HepG2 (cell line): Measurements from ENCODE around the gene ZNF440. TPM values are rescaled to one million over a fixed set of nuclear protein-coding genes. Genes with fewer than 3 reads are reported as not detected.

Experiments used
- ATF7-NPFF ChIP-seq: sonication (generic); formaldehyde crosslinking; IDR thresholded peaks from 2 replicates; pipeline ENCODE4 v1.8.1; 2023; ENCODE audit warnings: mild to moderate bottlenecking, low read depth, missing genetic modification reagents, moderate library complexity
- FOXP4 ChIP-seq: sonication (generic); formaldehyde crosslinking; IDR thresholded peaks from 2 replicates; pipeline ENCODE4 v1.4.0; 2020; ENCODE audit warnings: missing genetic modification reagents
- GLMP ChIP-seq: sonication (generic); formaldehyde crosslinking; IDR thresholded peaks from 2 replicates; pipeline ENCODE4 v1.9.0; 2021; ENCODE audit warnings: missing genetic modification reagents, mild to moderate bottlenecking, borderline replicate concordance
- HNRNPK ChIP-seq: fragments of 200-400 bp; formaldehyde crosslinking; IDR thresholded peaks from 2 replicates; pipeline ENCODE4 v1.6.1; 2018; ENCODE audit warnings: low read length, low read depth, moderate library complexity, mild to moderate bottlenecking; ENCODE audit not compliant: poor library complexity, severe bottlenecking
- KLF15 ChIP-seq: sonication (generic); formaldehyde crosslinking; IDR thresholded peaks from 2 replicates; pipeline ENCODE4 v1.8.1; 2023; ENCODE audit warnings: borderline replicate concordance, mild to moderate bottlenecking, inconsistent platforms, missing genetic modification reagents, mixed read lengths
- MAFF ChIP-seq: IDR thresholded peaks from 2 replicates; pipeline ENCODE4 v1.6.1; 2011; ENCODE audit warnings: low read depth, low read length, improper control_type of control experiment
- NR2F2 ChIP-seq: IDR thresholded peaks from 2 replicates; pipeline ENCODE4 v1.6.1; 2012; ENCODE audit warnings: low read depth, inconsistent platforms, borderline replicate concordance
- SATB2 ChIP-seq: sonication (generic); formaldehyde crosslinking; IDR thresholded peaks from 2 replicates; pipeline ENCODE4 v1.5.0; 2020; ENCODE audit warnings: missing genetic modification reagents
- ZBTB10 ChIP-seq: sonication (generic); formaldehyde crosslinking; IDR thresholded peaks from 2 replicates; pipeline ENCODE4 v1.4.0; 2020; ENCODE audit warnings: missing genetic modification reagents, borderline replicate concordance
- ZFP36 ChIP-seq: fragments of 150-350 bp; IDR thresholded peaks from 2 replicates; pipeline ENCODE4 v1.6.1; 2018; ENCODE audit warnings: borderline replicate concordance, low read length, low read depth; ENCODE audit not compliant: partially characterized antibody
- ZNF484 ChIP-seq: sonication (generic); formaldehyde crosslinking; IDR thresholded peaks from 2 replicates; pipeline ENCODE4 v1.5.1; 2020; ENCODE audit warnings: mild to moderate bottlenecking, low read depth, missing genetic modification reagents, borderline replicate concordance
- ZNF550 ChIP-seq: sonication (generic); formaldehyde crosslinking; IDR thresholded peaks from 2 replicates; pipeline ENCODE4 v1.4.0; 2020; ENCODE audit warnings: mild to moderate bottlenecking, missing genetic modification reagents, borderline replicate concordance
- polyA plus RNA-seq, 8 experiments: library from polyadenylated mRNA; depleted of rRNA in 3 of 8; stranded (reverse) in 7 of 8; unstranded in 1 of 8; fragments of >200 nt; fragmentation: Illumina TruSeq in 4 of 8; extraction: Trizol in 4 of 8; gene quantifications; 2 replicates each; pipeline versions ENCODE4 v1.2.1 to v1.2.3, GENCODE V29; 2011 to 2016; ENCODE audit warnings: low read depth in 4 of 8, missing spikeins in 1 of 8, mixed read lengths in 1 of 8; ENCODE audit not compliant: insufficient read depth in 1 of 8
- total RNA-seq, 5 experiments: library from RNA; depleted of rRNA; stranded (reverse); fragments of >200 nt; fragmentation: Illumina TruSeq; extraction: Trizol; gene quantifications; 2 replicates each; pipeline ENCODE4 v1.2.3, GENCODE V29; 2016; ENCODE audit warnings: low read depth in 1 of 5
- TF ChIP-seq, protein P1 (sequence below): sonication (generic); formaldehyde crosslinking; IDR thresholded peaks from 2 replicates; pipeline ENCODE4 v1.4.0; 2020; ENCODE audit warnings: missing genetic modification reagents; ENCODE audit errors: not compliant biosample characterization
- TF ChIP-seq, protein P2 (sequence below): sonication (generic); formaldehyde crosslinking; IDR thresholded peaks from 2 replicates; pipeline ENCODE4 v1.4.0; 2020; ENCODE audit warnings: missing genetic modification reagents, borderline replicate concordance
- TF ChIP-seq, protein P3 (sequence below): IDR thresholded peaks from 2 replicates; pipeline ENCODE4 v1.6.1; 2016; ENCODE audit warnings: missing compliant biosample characterization, missing genetic modification reagents, borderline replicate concordance

The ZNF440 gene
- total and polyA plus RNA-seq, 2 of the 13 experiments (the other 11 are each of a cell fraction or from before 2014, with no cell fraction given) = 2.7 to 12.4 TPM

DNA sequence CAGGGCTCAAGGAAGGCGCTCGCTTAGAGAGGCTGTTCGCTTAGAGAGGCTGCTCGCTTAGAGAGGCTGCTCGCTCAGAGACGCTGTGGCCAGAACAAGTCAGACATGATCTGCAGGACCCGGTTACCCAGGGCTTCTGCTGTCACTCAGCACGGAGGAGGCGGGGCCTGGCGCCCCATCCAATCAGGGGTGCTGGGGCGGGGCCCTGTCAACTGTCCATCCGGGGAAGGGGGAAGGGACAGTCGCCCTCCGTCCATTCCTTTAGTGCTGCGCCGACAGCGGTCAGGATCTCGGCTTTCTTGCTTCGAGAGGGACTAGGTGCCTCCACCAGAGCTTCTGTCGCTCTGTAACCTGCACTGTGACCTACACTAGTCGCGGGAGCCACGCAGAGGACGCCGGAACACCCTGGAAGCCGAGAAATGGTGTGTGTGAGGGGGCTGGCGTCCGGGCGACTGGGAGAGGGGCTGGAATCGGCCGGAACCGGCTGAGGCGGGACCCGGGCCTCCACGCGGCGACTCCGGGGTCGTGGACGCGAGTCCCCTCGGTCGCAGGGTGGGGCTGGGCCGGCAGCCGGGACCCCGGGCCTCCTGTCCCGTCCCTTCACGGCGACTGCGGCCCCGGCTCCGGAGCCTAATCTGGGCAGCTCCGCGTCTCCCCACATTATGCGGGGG lies at the start of gene ZNF440 (continued):
- TF ChIP-seq HNRNPK (no peak), ZBTB10 (no peak), MAFF (no peak), FOXP4 (no peak), KLF15 (CRISPR knock-in tag) (no peak), ZFP36 (no peak), ZNF550 (CRISPR knock-in tag) (no peak), ZNF484 (CRISPR knock-in tag) (no peak), NR2F2 (no peak), SATB2 (CRISPR knock-in tag) (no peak), ATF7-NPFF (CRISPR knock-in tag) (peak; percentile 42; the same call in 1 of the 2 replicates), GLMP (CRISPR knock-in tag) (no peak)
- TF ChIP-seq, protein P1, sequence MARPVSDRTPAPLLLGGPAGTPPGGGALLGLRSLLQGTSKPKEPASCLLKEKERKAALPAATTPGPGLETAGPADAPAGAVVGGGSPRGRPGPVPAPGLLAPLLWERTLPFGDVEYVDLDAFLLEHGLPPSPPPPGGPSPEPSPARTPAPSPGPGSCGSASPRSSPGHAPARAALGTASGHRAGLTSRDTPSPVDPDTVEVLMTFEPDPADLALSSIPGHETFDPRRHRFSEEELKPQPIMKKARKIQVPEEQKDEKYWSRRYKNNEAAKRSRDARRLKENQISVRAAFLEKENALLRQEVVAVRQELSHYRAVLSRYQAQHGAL = no peak
- TF ChIP-seq, protein P2, sequence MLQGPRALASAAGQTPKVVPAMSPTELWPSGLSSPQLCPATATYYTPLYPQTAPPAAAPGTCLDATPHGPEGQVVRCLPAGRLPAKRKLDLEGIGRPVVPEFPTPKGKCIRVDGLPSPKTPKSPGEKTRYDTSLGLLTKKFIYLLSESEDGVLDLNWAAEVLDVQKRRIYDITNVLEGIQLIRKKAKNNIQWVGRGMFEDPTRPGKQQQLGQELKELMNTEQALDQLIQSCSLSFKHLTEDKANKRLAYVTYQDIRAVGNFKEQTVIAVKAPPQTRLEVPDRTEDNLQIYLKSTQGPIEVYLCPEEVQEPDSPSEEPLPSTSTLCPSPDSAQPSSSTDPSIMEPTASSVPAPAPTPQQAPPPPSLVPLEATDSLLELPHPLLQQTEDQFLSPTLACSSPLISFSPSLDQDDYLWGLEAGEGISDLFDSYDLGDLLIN (CRISPR knock-in tag) = no peak
- TF ChIP-seq, protein P3, sequence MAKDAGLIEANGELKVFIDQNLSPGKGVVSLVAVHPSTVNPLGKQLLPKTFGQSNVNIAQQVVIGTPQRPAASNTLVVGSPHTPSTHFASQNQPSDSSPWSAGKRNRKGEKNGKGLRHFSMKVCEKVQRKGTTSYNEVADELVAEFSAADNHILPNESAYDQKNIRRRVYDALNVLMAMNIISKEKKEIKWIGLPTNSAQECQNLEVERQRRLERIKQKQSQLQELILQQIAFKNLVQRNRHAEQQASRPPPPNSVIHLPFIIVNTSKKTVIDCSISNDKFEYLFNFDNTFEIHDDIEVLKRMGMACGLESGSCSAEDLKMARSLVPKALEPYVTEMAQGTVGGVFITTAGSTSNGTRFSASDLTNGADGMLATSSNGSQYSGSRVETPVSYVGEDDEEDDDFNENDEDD (CRISPR knock-in tag) = no peak
